Esophagus squamous epithelium (tissue), 5 donors: ENCODE results near the gene EHF. TPM values are rescaled to one million over a fixed set of nuclear protein-coding genes. Genes with fewer than 3 reads are reported as not detected.

Experiments used
- DNase-seq: peaks from one replicate; lab custom pipeline; 2025; lab: John Stamatoyannopoulos, UW
- H3K27ac ChIP-seq, 4 donors: fragments of 200-600 bp; sonication (generic); one replicate each; pipeline ENCODE4 v1.5.1; 2016 to 2019; ENCODE audit warnings: mild to moderate bottlenecking in 1 of 4
- H3K27me3 ChIP-seq, 4 donors: fragments of 200-600 bp; sonication (generic); 1 replicate in 3 of 4; 2 replicates in 1 of 4; pipeline versions ENCODE4 v1.5.1 to v1.6.0; 2017 to 2021; ENCODE audit warnings: antibody characterized with exemption in 1 of 4
- H3K36me3 ChIP-seq, 3 donors: fragments of 200-600 bp; sonication (generic); one replicate each; pipeline ENCODE4 v1.5.1; 2016 to 2019
- H3K4me1 ChIP-seq, 3 donors: fragments of 200-600 bp; sonication (generic); one replicate each; pipeline ENCODE4 v1.5.1; 2017 to 2019
- H3K4me3 ChIP-seq, 4 donors: fragments of 200-600 bp; sonication (generic); 1 replicate in 3 of 4; 2 replicates in 1 of 4; pipeline ENCODE4 v1.5.1; 2016 to 2019; ENCODE audit warnings: mild to moderate bottlenecking in 2 of 4, moderate library complexity in 1 of 4
- H3K9me3 ChIP-seq, 3 donors: fragments of 200-600 bp; sonication (generic); one replicate each; pipeline ENCODE4 v1.5.1; 2016 to 2019
- POLR2A ChIP-seq, 4 donors: fragments of 450-650 bp; IDR thresholded peaks; one replicate each; pipeline ENCODE4 v1.6.1; 2017; ENCODE audit warnings: antibody characterized with exemption in 4 of 4, mild to moderate bottlenecking in 4 of 4, moderate library complexity in 3 of 4
- WGBS, 2 donors: methylation state at CpG; one replicate each; pipeline ENCODE4 v1.1.5; 2018; 5-methylcytosine and 5-hydroxymethylcytosine counted together
- intact Hi-C: fragments of 100-400 bp; cut with DNase I; formaldehyde crosslinking; loops from one replicate; pipeline ENCODE4 v1.15.0; 2022
- total RNA-seq, 4 donors: library from RNA; depleted of rRNA; stranded (reverse); fragments of >200 nt; gene quantifications; one replicate each; pipeline ENCODE4 v1.1.0, GENCODE V29; 2016
- TF ChIP-seq, protein P1 (sequence below), 6 experiments: fragments of 450-650 bp in 4 of 6; fragments of 200-600 bp in 2 of 6; sonication (generic) in 2 of 6; IDR thresholded peaks; one replicate each; pipeline ENCODE4 v1.5.1; 2016 to 2019; ENCODE audit warnings: antibody characterized with exemption in 6 of 6, mild to moderate bottlenecking in 4 of 6, moderate library complexity in 4 of 6
- donor health status: DM: yes; HTN: yes; CAD: no.

Gene EHF
- total RNA-seq, 4 donors from 2014 or later: 265 to 388 (median 325) TPM

- Histone ChIP-seq H3K27me3 (no peaks in the 10 kb centered on the region), H3K9me3 (no peaks in the 10 kb centered on the region), H3K4me1 (peaks cover 8 to 100% (median 32%) of the 10 kb centered on the region in 3 donors), H3K27ac (peak overlapping the region; percentile 65 to 93 (median 84)), H3K4me3 (peak overlapping the region in 3 of 4 donors; percentile 23 to 38 (median 32)), H3K36me3 (no peaks in the 10 kb centered on the region)
- TF ChIP-seq, protein P1, sequence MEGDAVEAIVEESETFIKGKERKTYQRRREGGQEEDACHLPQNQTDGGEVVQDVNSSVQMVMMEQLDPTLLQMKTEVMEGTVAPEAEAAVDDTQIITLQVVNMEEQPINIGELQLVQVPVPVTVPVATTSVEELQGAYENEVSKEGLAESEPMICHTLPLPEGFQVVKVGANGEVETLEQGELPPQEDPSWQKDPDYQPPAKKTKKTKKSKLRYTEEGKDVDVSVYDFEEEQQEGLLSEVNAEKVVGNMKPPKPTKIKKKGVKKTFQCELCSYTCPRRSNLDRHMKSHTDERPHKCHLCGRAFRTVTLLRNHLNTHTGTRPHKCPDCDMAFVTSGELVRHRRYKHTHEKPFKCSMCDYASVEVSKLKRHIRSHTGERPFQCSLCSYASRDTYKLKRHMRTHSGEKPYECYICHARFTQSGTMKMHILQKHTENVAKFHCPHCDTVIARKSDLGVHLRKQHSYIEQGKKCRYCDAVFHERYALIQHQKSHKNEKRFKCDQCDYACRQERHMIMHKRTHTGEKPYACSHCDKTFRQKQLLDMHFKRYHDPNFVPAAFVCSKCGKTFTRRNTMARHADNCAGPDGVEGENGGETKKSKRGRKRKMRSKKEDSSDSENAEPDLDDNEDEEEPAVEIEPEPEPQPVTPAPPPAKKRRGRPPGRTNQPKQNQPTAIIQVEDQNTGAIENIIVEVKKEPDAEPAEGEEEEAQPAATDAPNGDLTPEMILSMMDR (IDR thresholded peaks at IDR 0.05): no peak
- TF ChIP-seq POLR2A (IDR thresholded peaks at IDR 0.05): no peak
- intact Hi-C loops: no loop called here
- no peak for DNase-seq
- WGBS, 2 donors: 44 to 48% methylated on average over 3 to 6 of the region's 6 CpGs
These were observed 10.4 kb downstream of the EHF start for GRCh38 chr11:34631297-34631696.

DNA sequence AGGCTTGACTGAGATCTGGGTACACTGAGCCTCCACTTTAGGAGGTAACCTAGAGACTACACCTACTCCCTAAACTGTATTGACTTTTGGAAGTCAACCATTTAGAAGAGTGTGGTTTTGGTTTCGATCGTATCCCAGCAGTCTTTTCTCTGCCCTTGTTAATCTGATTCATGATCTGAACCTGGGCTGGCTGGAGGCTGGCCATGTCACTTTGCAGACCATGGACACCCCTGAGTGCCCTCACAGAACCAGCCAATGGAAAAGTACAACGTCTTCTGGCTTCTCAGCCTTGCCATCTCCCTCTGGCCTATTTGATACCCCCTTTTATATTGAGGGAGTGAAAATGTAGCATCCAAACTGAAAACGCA is 10.8 kb downstream of the EHF start:
- no peak for DNase-seq
- TF ChIP-seq POLR2A (IDR thresholded peaks at IDR 0.05): no peak
- TF ChIP-seq, protein P1 (IDR thresholded peaks at IDR 0.05): no peak
- no peaks in the 10 kb centered on the region for H3K27me3 ChIP-seq
- no peaks in the 10 kb centered on the region for H3K9me3 ChIP-seq
- peak overlapping the region; percentile 65 to 93 (median 84) for H3K27ac ChIP-seq
- H3K36me3 ChIP-seq: no peaks in the 10 kb centered on the region
- H3K4me3 ChIP-seq: peak overlapping the region in 3 of 4 donors; percentile 23 to 38 (median 32)
- peaks cover 8 to 100% (median 34%) of the 10 kb centered on the region in 3 donors for H3K4me1 ChIP-seq
- WGBS, 2 donors: 36 to 55% methylated on average over 4 of the region's 4 CpGs
- intact Hi-C loops: no loop called here

- TF ChIP-seq POLR2A (IDR thresholded peaks at IDR 0.05): no peak
- TF ChIP-seq, protein P1 (IDR thresholded peaks at IDR 0.05): no peak
- Histone ChIP-seq H3K4me3 (peak overlapping the region in 3 of 4 donors; percentile 23 to 38 (median 32)), H3K27ac (peak overlapping the region; percentile 65 to 93 (median 84)), H3K36me3 (no peaks in the 10 kb centered on the region), H3K9me3 (no peaks in the 10 kb centered on the region), H3K4me1 (peaks cover 8 to 100% (median 34%) of the 10 kb centered on the region in 3 donors), H3K27me3 (no peaks in the 10 kb centered on the region)
- DNase-seq: no peak
- intact Hi-C loops: no loop called here
- WGBS, 2 donors: 34 to 40% methylated on average over 4 to 7 of the region's 7 CpGs
These were observed 11.4 kb downstream of the EHF start for GRCh38 chr11:34632105-34632791.

DNA sequence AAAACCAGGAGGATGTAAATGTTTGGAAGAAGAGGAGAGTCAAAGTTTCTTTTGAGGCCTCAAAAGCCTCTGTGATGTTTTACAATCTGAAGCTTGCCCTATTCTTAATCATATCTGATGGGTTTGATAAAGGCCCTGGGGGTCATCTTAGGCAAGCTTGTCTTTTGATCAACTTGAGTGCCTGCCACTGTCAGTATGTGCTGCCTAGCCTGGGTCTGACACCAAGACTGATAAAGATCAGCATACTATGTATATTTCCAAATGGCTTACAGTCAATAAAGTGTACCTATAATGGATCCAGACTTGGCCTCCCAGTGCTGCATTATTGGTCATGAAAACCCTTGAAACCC is 12.7 kb downstream of the EHF start:
- H3K27me3 ChIP-seq: no peaks in the 10 kb centered on the region
- H3K4me1 ChIP-seq: peaks cover 11 to 100% (median 37%) of the 10 kb centered on the region in 3 donors
- DNase-seq: no peak
- TF ChIP-seq, protein P1 (IDR thresholded peaks at IDR 0.05): no peak
- no peak for TF ChIP-seq POLR2A (IDR thresholded peaks at IDR 0.05)
- H3K9me3 ChIP-seq: no peaks in the 10 kb centered on the region
- peaks cover 0 to 5% (median 0%) of the 10 kb centered on the region in 3 donors for H3K36me3 ChIP-seq
- intact Hi-C loops: no loop called here
- peak overlapping the region in 1 of 4 donors; percentile 7 for H3K4me3 ChIP-seq
- peak overlapping the region; percentile 65 to 93 (median 84) for H3K27ac ChIP-seq

DNA sequence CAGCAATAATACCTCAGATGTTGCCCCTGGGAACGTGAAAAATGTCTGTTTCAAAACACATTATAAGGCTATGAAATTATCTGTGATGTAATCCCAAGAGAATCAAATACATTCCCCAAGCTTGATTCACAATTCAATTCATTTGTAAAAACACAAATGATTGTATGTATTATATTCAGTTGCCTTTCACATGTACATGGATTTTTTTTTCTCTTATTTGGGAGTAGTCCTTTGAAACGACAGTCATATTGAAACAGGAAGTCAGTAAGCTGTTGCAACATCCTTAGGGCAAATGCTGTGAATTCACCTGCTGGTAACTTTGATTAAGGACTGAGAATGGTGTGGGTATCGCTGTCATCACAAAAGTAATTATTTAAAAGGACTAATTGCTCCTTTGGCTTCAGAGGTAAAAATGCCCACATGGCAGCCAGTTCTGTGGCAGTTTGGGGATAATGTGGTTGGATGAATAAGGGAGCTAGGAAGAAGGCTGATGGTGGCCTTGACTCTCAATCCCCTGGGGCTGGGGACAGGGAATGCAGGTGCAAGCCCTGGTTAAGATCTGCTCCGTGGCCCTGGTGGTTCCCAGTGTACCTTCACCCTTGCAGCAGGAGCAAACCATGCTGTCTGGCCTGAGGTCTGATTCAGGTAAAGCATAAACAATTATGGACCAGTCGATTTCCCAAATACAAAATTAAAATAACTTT is 13.2 kb downstream of the EHF start:
- Histone ChIP-seq H3K9me3 (no peaks in the 10 kb centered on the region), H3K27me3 (no peaks in the 10 kb centered on the region), H3K27ac (peak overlapping the region; percentile 65 to 93 (median 84)), H3K4me3 (peak overlapping the region in 2 of 4 donors; percentile 1 to 7), H3K4me1 (peaks cover 12 to 100% (median 41%) of the 10 kb centered on the region in 3 donors), H3K36me3 (peaks cover 0 to 8% (median 0%) of the 10 kb centered on the region in 3 donors)
- DNase-seq: no peak
- WGBS, 2 donors: 20 to 28% methylated on average over 5 of the region's 5 CpGs
- TF ChIP-seq, protein P1 (IDR thresholded peaks at IDR 0.05): peak in 2 of 6 experiments; percentile 12 to 42
- TF ChIP-seq POLR2A (IDR thresholded peaks at IDR 0.05): no peak
- intact Hi-C loops: no loop called here
